ENCODE data around the gene CAMKMT.

- TF ChIP-seq CTCF (IDR thresholded peaks at IDR 0.05; ENCODE audit: low read length) (no peak), EZH2 (IDR thresholded peaks at IDR 0.05; ENCODE audit: borderline replicate concordance, low read length) (no peak)
Measured at GRCh38 chr2:44671276-44671675, 309.5 kb downstream of the CAMKMT start.
